ENCODE results near the gene CHN2.

Gene CHN2

DNA sequence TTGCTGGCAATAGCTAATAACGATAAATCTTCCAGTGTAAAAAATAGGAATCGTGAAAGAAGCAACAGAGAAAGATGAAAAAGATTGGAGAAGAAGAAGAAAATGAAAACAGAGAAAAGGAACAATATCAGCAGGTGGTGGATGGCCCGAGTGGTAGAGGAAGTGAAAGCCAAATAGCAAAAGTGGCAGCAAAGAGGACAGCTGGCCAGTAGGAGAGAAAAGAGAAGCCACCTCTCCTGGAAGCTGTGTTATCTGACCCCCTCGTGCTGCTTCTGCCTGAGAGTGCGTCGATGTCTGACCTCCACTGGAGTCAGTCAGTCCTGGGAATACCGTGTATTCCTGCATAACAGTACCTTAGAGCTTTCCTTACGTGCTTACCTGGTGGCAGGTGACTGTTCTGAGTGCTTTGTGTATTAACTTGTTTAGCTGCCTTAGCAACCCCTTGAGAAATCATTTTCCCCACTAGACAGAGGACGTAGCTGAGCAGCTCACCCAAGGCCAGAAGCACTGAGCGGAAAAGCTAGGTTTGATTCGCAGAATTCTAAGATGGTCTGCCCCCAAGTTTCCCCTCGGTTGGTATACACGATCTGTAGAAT, 88.3 kb downstream of the CHN2 start:
- no peak for ATAC-seq
- TF ChIP-seq ZNF8 (CRISPR knock-in tag; IDR thresholded peaks at IDR 0.05) (no peak), CSDC2 (CRISPR knock-in tag; IDR thresholded peaks at IDR 0.05) (no peak), ZFP3 (CRISPR knock-in tag; IDR thresholded peaks at IDR 0.05) (no peak), ARNTL (CRISPR knock-in tag; IDR thresholded peaks at IDR 0.05; ENCODE audit: borderline replicate concordance, low read depth) (no peak), ZC3H10 (CRISPR knock-in tag; IDR thresholded peaks at IDR 0.05) (no peak), PPARA (CRISPR knock-in tag; IDR thresholded peaks at IDR 0.05; ENCODE audit: borderline replicate concordance) (no peak), TOX (CRISPR knock-in tag; IDR thresholded peaks at IDR 0.05; ENCODE audit: borderline replicate concordance) (no peak), RARB (CRISPR knock-in tag; IDR thresholded peaks at IDR 0.05) (no peak), GLIS3 (CRISPR knock-in tag; IDR thresholded peaks at IDR 0.05) (no peak), SNAI2 (CRISPR knock-in tag; IDR thresholded peaks at IDR 0.05) (no peak), ZNF565 (CRISPR knock-in tag; conservative IDR thresholded peaks at IDR 0.05; ENCODE audit: low read depth) (no peak), ESRRG (CRISPR knock-in tag; IDR thresholded peaks at IDR 0.05) (no peak), BACH2 (CRISPR knock-in tag; IDR thresholded peaks at IDR 0.05; ENCODE audit: borderline replicate concordance) (no peak), ISL1 (CRISPR knock-in tag; IDR thresholded peaks at IDR 0.05) (no peak)
- TF ChIP-seq, protein P1, sequence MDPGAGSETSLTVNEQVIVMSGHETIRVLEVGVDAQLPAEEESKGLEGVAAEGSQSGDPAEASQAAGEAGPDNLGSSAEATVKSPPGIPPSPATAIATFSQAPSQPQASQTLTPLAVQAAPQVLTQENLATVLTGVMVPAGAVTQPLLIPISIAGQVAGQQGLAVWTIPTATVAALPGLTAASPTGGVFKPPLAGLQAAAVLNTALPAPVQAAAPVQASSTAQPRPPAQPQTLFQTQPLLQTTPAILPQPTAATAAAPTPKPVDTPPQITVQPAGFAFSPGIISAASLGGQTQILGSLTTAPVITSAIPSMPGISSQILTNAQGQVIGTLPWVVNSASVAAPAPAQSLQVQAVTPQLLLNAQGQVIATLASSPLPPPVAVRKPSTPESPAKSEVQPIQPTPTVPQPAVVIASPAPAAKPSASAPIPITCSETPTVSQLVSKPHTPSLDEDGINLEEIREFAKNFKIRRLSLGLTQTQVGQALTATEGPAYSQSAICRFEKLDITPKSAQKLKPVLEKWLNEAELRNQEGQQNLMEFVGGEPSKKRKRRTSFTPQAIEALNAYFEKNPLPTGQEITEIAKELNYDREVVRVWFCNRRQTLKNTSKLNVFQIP (CRISPR knock-in tag; IDR thresholded peaks at IDR 0.05; ENCODE audit: borderline replicate concordance, low read depth), result no peak
- TF ChIP-seq, protein P2, sequence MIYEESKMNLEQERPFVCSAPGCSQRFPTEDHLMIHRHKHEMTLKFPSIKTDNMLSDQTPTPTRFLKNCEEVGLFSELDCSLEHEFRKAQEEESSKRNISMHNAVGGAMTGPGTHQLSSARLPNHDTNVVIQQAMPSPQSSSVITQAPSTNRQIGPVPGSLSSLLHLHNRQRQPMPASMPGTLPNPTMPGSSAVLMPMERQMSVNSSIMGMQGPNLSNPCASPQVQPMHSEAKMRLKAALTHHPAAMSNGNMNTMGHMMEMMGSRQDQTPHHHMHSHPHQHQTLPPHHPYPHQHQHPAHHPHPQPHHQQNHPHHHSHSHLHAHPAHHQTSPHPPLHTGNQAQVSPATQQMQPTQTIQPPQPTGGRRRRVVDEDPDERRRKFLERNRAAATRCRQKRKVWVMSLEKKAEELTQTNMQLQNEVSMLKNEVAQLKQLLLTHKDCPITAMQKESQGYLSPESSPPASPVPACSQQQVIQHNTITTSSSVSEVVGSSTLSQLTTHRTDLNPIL (CRISPR knock-in tag; IDR thresholded peaks at IDR 0.05; ENCODE audit: low read depth), result no peak
- TF ChIP-seq, protein P3, sequence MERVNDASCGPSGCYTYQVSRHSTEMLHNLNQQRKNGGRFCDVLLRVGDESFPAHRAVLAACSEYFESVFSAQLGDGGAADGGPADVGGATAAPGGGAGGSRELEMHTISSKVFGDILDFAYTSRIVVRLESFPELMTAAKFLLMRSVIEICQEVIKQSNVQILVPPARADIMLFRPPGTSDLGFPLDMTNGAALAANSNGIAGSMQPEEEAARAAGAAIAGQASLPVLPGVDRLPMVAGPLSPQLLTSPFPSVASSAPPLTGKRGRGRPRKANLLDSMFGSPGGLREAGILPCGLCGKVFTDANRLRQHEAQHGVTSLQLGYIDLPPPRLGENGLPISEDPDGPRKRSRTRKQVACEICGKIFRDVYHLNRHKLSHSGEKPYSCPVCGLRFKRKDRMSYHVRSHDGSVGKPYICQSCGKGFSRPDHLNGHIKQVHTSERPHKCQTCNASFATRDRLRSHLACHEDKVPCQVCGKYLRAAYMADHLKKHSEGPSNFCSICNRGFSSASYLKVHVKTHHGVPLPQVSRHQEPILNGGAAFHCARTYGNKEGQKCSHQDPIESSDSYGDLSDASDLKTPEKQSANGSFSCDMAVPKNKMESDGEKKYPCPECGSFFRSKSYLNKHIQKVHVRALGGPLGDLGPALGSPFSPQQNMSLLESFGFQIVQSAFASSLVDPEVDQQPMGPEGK (CRISPR knock-in tag; IDR thresholded peaks at IDR 0.05; ENCODE audit: borderline replicate concordance), result no peak
- TF ChIP-seq, protein P4, sequence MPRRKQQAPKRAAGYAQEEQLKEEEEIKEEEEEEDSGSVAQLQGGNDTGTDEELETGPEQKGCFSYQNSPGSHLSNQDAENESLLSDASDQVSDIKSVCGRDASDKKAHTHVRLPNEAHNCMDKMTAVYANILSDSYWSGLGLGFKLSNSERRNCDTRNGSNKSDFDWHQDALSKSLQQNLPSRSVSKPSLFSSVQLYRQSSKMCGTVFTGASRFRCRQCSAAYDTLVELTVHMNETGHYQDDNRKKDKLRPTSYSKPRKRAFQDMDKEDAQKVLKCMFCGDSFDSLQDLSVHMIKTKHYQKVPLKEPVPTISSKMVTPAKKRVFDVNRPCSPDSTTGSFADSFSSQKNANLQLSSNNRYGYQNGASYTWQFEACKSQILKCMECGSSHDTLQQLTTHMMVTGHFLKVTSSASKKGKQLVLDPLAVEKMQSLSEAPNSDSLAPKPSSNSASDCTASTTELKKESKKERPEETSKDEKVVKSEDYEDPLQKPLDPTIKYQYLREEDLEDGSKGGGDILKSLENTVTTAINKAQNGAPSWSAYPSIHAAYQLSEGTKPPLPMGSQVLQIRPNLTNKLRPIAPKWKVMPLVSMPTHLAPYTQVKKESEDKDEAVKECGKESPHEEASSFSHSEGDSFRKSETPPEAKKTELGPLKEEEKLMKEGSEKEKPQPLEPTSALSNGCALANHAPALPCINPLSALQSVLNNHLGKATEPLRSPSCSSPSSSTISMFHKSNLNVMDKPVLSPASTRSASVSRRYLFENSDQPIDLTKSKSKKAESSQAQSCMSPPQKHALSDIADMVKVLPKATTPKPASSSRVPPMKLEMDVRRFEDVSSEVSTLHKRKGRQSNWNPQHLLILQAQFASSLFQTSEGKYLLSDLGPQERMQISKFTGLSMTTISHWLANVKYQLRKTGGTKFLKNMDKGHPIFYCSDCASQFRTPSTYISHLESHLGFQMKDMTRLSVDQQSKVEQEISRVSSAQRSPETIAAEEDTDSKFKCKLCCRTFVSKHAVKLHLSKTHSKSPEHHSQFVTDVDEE (CRISPR knock-in tag; IDR thresholded peaks at IDR 0.05), result no peak

DNA sequence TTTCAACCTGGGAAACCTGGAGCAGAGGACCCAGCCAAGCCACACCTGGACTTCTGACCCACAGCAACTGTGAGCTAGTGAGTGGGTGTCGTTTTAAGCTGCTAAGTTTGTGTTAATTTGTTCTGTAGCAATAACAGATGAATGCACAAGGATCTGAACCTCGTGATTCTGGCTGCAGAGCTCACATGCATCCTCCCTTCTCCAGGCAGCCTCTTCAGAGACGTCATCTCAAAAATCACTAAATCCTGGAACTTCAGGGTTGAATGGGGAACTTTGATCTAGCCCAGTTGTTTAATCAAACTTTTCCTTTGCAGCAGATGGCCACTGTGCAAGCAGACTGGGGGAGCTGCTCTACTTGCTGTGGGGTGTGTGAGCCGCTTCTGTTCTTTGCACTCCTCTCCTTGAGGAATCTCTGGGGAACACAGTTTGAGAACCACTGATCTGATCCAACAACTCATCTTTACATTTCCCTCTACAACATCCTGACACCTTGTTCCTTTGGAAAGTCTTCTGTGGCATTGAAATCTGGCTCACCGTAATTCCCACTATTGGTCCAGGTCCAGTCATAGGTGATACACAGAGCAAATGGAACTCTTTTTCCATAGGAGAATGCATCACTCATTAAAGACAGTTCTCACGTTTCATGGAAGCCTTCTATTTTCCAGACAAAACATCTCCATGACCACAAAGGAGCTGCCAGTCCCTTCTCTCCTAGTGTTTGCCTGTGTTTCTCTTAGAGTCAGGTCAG, 90.3 kb downstream of the CHN2 start:
- TF ChIP-seq ZNF565 (CRISPR knock-in tag; conservative IDR thresholded peaks at IDR 0.05; ENCODE audit: low read depth), result no peak
- TF ChIP-seq ISL1 (CRISPR knock-in tag; IDR thresholded peaks at IDR 0.05), result no peak
- TF ChIP-seq, protein P2 (CRISPR knock-in tag; IDR thresholded peaks at IDR 0.05; ENCODE audit: low read depth), result no peak; the same call in 1 of the 2 replicates
- no peak for TF ChIP-seq PPARA (CRISPR knock-in tag; IDR thresholded peaks at IDR 0.05; ENCODE audit: borderline replicate concordance)
- no peak for TF ChIP-seq ARNTL (CRISPR knock-in tag; IDR thresholded peaks at IDR 0.05; ENCODE audit: borderline replicate concordance, low read depth)
- no peak for TF ChIP-seq TOX (CRISPR knock-in tag; IDR thresholded peaks at IDR 0.05; ENCODE audit: borderline replicate concordance)
- no peak for TF ChIP-seq ZFP3 (CRISPR knock-in tag; IDR thresholded peaks at IDR 0.05)
- TF ChIP-seq, protein P5, sequence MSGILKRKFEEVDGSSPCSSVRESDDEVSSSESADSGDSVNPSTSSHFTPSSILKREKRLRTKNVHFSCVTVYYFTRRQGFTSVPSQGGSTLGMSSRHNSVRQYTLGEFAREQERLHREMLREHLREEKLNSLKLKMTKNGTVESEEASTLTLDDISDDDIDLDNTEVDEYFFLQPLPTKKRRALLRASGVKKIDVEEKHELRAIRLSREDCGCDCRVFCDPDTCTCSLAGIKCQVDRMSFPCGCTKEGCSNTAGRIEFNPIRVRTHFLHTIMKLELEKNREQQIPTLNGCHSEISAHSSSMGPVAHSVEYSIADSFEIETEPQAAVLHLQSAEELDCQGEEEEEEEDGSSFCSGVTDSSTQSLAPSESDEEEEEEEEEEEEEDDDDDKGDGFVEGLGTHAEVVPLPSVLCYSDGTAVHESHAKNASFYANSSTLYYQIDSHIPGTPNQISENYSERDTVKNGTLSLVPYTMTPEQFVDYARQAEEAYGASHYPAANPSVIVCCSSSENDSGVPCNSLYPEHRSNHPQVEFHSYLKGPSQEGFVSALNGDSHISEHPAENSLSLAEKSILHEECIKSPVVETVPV (CRISPR knock-in tag; IDR thresholded peaks at IDR 0.05), result no peak
- TF ChIP-seq ZNF8 (CRISPR knock-in tag; IDR thresholded peaks at IDR 0.05), result no peak
- no peak for TF ChIP-seq OSR1 (CRISPR knock-in tag; IDR thresholded peaks at IDR 0.05)
- peak; percentile 24; the same call in 2 of the 3 replicates for ATAC-seq

Data from SK-N-SH treated with all-trans-retinoic acid at 6 μM for 48 hours (cell line).